ENCODE measurements around the gene RAB33B. TPM values are rescaled to one million over a fixed set of nuclear protein-coding genes. Genes with fewer than 3 reads are reported as not detected.

Gene RAB33B
- total RNA-seq, 1 donor from 2014 or later, result 5.0 TPM

DNA sequence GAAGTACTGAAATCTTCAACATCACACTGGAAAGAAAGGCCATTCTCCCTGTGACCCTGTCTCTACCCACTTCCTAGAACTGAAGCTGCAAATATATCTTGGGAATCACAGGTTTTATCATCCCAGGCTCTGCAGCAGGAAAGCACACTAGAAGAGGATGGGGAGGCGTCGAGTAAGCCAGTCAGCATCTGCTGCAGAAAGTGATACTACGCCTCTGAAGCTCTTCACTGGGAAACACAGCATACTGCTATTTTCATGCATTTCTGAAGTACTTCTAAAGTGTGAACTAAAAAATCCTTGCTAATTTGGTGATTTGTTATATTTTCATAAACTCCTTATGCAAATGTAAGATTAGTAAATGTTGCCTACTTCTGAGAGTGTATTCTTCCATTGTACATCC lies 29.1 kb downstream of the RAB33B start:
- Mint-ChIP-seq H3K27ac (ENCODE audit: unreplicated experiment) (no peak overlapping the region), H3K36me3 (ENCODE audit: unreplicated experiment) (no peaks in the 10 kb centered on the region), H3K4me1 (ENCODE audit: low read depth, unreplicated experiment) (no peaks in the 10 kb centered on the region), H3K27me3 (ENCODE audit: unreplicated experiment) (no peaks in the 10 kb centered on the region), H3K4me3 (ENCODE audit: unreplicated experiment) (no peak overlapping the region), H3K9me3 (ENCODE audit: unreplicated experiment) (no peaks in the 10 kb centered on the region)
- TF ChIP-seq, protein P1, sequence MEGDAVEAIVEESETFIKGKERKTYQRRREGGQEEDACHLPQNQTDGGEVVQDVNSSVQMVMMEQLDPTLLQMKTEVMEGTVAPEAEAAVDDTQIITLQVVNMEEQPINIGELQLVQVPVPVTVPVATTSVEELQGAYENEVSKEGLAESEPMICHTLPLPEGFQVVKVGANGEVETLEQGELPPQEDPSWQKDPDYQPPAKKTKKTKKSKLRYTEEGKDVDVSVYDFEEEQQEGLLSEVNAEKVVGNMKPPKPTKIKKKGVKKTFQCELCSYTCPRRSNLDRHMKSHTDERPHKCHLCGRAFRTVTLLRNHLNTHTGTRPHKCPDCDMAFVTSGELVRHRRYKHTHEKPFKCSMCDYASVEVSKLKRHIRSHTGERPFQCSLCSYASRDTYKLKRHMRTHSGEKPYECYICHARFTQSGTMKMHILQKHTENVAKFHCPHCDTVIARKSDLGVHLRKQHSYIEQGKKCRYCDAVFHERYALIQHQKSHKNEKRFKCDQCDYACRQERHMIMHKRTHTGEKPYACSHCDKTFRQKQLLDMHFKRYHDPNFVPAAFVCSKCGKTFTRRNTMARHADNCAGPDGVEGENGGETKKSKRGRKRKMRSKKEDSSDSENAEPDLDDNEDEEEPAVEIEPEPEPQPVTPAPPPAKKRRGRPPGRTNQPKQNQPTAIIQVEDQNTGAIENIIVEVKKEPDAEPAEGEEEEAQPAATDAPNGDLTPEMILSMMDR (IDR thresholded peaks at IDR 0.05; ENCODE audit: partially characterized antibody, unreplicated experiment), result no peak
- no peak for DNase-seq

DNA sequence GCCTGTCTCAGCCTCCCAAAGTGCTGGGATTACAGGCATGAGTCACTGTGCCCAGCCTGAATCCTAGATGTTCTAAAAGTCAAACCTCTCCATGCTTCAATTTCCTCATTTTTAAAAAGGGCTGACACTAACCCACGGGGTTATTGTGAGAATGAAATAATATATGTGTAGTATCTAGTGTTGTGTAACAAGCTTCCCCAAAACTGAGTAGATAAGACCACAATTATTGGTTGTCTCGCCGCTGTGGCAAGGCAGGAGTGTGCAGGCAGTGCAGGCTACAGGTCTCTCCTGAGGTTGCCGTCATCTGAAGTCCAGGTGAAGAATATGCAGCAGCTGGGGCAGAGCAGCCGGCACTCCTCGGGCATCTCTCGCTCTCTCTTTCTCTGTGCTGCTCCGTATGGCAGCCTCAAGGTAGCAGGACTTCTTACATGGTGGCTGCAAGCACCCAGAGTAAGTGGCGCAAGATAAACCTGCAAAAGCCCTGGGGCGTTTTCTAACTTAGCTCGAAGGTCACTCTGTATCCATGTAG lies 30.9 kb downstream of the RAB33B start:
- Mint-ChIP-seq H3K27me3 (ENCODE audit: unreplicated experiment) (no peaks in the 10 kb centered on the region), H3K27ac (ENCODE audit: unreplicated experiment) (no peak overlapping the region), H3K36me3 (ENCODE audit: unreplicated experiment) (no peaks in the 10 kb centered on the region), H3K9me3 (ENCODE audit: unreplicated experiment) (no peaks in the 10 kb centered on the region), H3K4me1 (ENCODE audit: low read depth, unreplicated experiment) (no peaks in the 10 kb centered on the region), H3K4me3 (ENCODE audit: unreplicated experiment) (no peak overlapping the region)
- DNase-seq, result no peak
- TF ChIP-seq, protein P1 (IDR thresholded peaks at IDR 0.05; ENCODE audit: partially characterized antibody, unreplicated experiment), result no peak

DNA sequence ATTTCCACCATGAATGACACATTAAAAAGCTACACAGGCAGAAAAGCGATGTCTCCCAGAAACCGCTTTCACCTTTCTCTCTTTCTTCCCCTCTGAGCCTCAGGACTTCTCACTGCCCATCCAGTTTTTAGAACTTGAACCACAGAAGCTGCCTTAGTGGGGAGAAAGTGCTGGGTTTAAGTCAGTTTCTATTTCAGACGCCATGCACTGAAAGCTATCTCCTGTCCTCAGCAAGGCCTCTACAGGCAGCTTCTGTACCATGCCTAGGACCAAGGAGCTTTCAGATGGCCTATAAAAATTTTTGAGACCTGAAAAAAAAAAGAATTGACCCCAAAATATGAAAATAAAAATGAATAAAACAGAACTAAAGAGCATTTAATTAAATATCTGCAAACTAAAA lies 34.5 kb downstream of the RAB33B start:
- TF ChIP-seq, protein P1 (IDR thresholded peaks at IDR 0.05; ENCODE audit: partially characterized antibody, unreplicated experiment), result no peak
- Mint-ChIP-seq H3K9me3 (ENCODE audit: unreplicated experiment) (no peaks in the 10 kb centered on the region), H3K36me3 (ENCODE audit: unreplicated experiment) (peaks cover 4% of the 10 kb centered on the region), H3K4me1 (ENCODE audit: low read depth, unreplicated experiment) (no peaks in the 10 kb centered on the region), H3K4me3 (ENCODE audit: unreplicated experiment) (no peak overlapping the region), H3K27me3 (ENCODE audit: unreplicated experiment) (no peaks in the 10 kb centered on the region), H3K27ac (ENCODE audit: unreplicated experiment) (no peak overlapping the region)
- DNase-seq, result no peak

DNA sequence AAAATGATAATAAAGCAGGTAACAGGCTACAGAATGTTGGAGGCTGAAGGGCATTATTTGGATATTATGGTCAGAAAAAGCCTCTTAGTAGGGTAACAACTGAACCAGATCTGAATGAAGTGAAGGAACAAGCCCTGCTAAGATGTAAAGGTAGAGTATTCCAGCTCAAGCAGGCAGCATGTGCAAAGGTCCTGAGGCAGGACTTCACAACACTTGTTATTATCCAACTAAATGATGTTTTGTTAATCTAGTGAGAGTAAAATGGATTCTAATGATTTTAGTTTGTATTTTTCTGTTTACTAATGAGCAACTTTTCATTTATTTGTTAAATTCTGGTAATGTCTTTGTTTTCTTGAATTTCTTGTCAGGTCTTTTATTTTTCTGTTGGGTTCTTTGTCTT lies 35.7 kb downstream of the RAB33B start:
- no peaks in the 10 kb centered on the region for H3K4me1 Mint-ChIP-seq (ENCODE audit: low read depth, unreplicated experiment)
- H3K9me3 Mint-ChIP-seq (ENCODE audit: unreplicated experiment), result no peaks in the 10 kb centered on the region
- H3K27me3 Mint-ChIP-seq (ENCODE audit: unreplicated experiment), result no peaks in the 10 kb centered on the region
- H3K4me3 Mint-ChIP-seq (ENCODE audit: unreplicated experiment), result no peak overlapping the region
- H3K36me3 Mint-ChIP-seq (ENCODE audit: unreplicated experiment), result peaks cover 9% of the 10 kb centered on the region
- no peak for DNase-seq
- TF ChIP-seq, protein P1 (IDR thresholded peaks at IDR 0.05; ENCODE audit: partially characterized antibody, unreplicated experiment), result no peak
- no peak overlapping the region for H3K27ac Mint-ChIP-seq (ENCODE audit: unreplicated experiment)

DNA sequence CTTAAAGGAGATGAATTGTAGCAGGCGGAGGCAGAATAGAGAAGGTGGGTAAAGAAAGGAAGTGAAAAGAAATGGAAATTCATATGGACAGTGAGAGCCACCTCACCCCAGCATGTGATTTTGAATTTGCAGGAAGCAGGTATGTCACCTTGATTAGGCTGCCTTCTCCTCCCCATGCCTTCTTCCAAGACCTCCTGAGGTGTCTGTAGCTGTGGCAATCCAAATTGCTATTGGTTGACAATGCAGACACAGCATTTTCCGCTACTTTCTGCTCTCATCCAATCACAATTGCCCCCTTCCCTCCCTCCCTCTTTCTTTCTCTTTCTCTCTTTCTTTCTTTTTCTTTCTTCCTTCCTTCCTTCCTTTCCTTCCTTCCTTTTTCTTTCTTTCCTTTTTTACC lies 38.5 kb downstream of the RAB33B start:
- Mint-ChIP-seq H3K9me3 (ENCODE audit: unreplicated experiment) (no peaks in the 10 kb centered on the region), H3K36me3 (ENCODE audit: unreplicated experiment) (peaks cover 9% of the 10 kb centered on the region), H3K27ac (ENCODE audit: unreplicated experiment) (no peak overlapping the region), H3K4me3 (ENCODE audit: unreplicated experiment) (no peak overlapping the region), H3K27me3 (ENCODE audit: unreplicated experiment) (no peaks in the 10 kb centered on the region), H3K4me1 (ENCODE audit: low read depth, unreplicated experiment) (peaks cover 2% of the 10 kb centered on the region)
- DNase-seq, result no peak
- TF ChIP-seq, protein P1 (IDR thresholded peaks at IDR 0.05; ENCODE audit: partially characterized antibody, unreplicated experiment), result no peak

All from glutamatergic neuron (in vitro differentiated cells).